Measurements from ENCODE around the gene NR2E1.

The NR2E1 gene

DNA sequence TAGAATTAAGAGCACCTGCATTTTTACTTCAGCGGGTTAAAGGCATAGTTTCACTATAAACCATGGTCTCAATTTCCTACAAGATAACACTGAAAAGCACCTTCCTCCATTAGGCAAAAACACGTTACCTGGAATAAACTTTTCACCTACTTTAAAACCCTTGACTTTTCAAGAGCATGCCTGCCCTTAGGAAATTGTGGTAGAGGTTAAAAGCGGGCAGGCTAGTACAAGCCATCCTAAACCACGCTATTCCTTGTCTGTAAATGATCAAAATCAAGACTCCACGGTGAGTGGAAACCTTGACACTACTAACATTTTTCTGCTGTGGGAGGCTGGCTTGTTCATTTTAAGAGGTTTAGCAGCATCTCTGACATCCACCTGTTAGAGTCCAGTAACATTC, 43.9 kb downstream of the NR2E1 start:
- DNase-seq (ENCODE audit: low spot score), result no peak

GRCh38 chr6:108210556-108210955, 44.7 kb downstream of the NR2E1 start:
- no peak for DNase-seq (ENCODE audit: low spot score)

- DNase-seq (ENCODE audit: low spot score), result no peak
These were observed 45.8 kb downstream of the NR2E1 start for GRCh38 chr6:108211671-108212070.

DNA sequence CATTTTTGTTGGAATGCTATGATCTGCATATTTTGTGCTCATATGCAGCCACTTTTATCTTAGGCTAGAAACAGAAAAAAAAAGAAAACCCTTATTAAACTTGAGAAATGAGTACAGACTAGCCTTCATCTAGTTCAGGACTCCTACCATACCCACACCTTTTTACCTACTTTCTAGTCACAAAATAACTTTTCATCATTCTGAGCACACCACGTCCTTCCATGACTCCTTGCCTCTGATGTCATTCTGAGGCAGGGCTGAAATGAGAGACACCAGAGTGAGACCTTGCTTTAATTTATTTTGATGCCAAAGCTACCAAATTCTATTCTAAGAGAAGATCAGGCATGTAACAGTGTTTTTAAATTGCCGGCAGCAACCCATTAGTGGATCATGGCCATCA, 56.2 kb downstream of the NR2E1 start:
- no peak for DNase-seq (ENCODE audit: low spot score)

GRCh38 chr6:108222504-108222903, 56.7 kb downstream of the NR2E1 start:
- DNase-seq (ENCODE audit: low spot score), result no peak

- no peak for DNase-seq (ENCODE audit: low spot score)
These were observed 61.5 kb downstream of the NR2E1 start for GRCh38 chr6:108227290-108227689.

DNA sequence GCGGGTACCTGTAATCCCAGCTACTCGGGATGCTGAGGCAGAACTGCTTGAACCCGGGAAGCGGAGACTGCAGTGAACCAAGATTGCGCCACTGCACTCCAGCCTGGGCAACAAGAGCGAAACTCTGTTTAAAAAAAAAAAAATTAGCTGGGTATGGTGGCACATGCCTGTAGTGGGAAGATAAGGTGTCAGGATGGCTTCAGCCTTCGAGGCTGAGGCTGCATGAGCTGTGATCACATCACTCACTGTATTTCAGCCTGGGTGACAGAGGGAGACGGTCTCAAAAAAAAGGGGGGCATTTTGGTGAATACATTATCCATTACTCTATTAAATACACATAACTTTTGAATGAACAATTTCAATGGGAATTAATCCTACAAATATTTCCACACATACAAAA, 62.6 kb downstream of the NR2E1 start:
- no peak for DNase-seq (ENCODE audit: low spot score)

GRCh38 chr6:108235127-108235526, 69.3 kb downstream of the NR2E1 start:
- no peak for DNase-seq (ENCODE audit: low spot score)

- no peak for DNase-seq (ENCODE audit: low spot score)
These were observed 71.0 kb downstream of the NR2E1 start for GRCh38 chr6:108236791-108237190.

- no peak for DNase-seq (ENCODE audit: low spot score)
These were observed 72.5 kb downstream of the NR2E1 start for GRCh38 chr6:108238322-108238721.
